ENCODE data around the gene TSPAN14.
A peak's percentile ranks its signal among the peaks of the same experiment; 100 is the strongest.
"Not testable (repeated sequence)": the region's sequence is repeated elsewhere in the genome, so short reads cannot be mapped to it uniquely, and the experiment has no call there.

TSPAN14 gene

DNA sequence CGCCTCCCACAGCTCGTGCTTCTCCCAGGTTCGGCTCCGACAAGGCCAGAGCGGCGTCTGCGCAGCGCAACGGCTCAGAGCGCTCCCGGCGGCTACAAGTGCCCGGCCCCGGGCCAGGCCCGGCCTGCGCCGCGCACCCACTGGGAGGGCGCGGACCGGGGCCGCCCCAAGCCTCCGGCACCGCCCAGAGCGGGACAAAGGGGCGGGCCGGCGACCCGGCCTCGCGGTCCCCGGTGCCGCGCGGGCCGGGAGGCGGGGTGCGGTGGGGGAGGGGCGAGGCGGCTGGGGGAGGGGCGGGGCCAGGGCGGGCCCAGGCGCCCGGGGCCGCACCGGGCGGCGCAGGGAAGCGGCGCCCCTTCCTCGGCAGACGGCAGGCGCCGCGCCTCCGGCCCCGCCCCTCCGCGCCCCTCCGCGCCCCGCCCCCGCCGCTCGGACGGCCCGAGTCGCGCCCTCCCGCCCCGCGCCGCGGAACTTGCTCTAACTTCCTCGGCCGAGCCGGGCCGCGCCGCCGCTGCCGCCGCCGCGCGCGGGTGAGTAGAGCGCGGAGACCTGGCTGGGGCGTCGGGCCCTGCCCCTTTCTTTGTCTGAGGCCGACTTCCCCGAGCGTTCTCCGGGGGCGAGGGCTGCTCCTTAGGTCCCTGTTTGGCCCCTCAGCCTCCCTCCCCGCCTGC is at the start of gene TSPAN14:
TSS of gene TSPAN14 (plus strand) at position 469 of the 671 bp plus-strand sequence. CDS start 34,924 bp downstream, outside the sequence.
- DNase-seq, result peak; percentile 65 to 78

DNA sequence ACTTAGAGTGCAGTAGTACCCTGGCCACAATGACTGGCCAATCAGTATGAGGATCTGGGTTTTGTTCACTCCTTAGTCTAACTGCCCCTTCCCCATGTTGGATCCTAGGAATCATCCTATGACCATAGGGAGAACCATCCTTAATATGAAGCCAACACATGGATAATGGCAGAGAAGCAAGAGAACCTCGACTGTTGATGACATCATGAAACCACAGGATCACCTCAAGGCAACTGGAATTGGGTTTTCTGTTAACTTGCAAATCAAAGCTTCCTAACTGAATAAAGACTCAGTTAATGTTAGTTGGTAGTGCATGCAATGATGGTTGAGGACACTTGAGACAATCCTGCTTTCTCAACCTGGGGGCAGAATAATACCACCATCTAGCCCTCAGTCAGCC is 49.1 kb upstream of the TSPAN14 start:
- DNase-seq, result no peak

- DNase-seq, result no peak
These were observed 48.5 kb upstream of the TSPAN14 start for GRCh38 chr10:80405626-80406025.

DNA sequence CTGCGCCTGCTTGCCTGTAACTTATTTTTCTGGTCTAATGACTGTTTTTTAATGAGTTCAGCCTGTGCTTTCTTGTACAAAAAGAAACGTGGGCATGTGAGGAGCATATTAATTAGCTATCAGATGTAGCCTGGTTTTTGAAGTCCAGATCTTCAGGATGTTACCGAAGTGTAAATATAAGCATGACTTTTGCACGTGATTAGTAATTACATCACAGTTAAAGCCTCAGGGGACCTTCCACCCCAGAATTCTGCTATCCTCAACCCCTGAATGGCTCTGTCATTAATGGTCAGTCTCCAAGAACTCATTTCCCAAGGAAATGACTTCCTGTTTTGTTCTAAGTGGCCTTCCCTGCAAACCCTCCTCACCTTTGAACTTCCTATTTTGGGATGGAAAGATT is 47.9 kb upstream of the TSPAN14 start:
- DNase-seq, result no peak

- peak; percentile 42 to 76 for DNase-seq
These were observed 46.3 kb upstream of the TSPAN14 start for GRCh38 chr10:80407812-80408241.

DNA sequence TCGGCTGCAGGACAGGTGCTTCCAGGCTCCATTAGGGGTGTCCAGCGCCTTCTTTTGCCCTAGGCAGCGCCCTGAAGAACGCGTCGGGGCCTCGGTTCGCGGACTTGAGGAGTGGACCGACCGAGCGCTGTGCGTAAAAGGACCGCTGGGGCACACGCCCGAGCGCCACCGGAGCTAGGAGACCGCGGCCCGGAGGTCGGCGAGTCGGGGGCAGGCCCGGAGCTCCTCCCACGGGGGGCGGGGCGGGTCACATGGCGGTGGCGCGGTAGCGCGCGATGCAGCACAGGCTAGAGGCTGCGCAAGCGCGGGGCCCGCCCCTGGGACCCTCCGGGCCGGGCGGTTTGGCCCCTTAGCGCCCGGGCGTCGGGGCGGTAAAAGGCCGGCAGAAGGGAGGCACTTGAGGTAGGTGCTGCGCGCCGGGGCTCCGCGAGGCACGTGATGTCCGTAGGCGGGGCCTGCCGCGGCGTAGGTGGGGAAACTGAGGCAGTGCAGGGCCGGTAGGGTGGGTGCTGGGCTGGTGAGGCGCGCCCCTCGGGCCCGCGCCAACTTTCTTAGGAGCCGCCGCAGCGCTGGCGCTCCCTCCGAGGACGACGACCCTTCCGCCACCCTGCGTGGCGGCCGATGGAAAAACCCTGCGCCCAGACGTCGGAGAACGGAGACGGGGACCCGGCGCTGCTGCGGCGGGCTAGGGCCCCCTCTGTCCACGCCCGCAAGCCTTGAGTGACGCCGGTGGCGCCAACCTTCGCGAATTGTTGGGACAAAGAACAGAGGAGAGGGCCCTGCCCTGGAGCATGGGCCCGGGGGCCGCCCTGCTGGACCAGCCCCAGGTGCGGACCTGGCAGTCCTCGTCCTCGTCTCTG is 45.6 kb upstream of the TSPAN14 start, which contains the start of gene PRXL2A:
TSS of gene PRXL2A (plus strand) at position 310 of the 860 bp plus-strand sequence. CDS start 11,917 bp downstream, outside the sequence.
- peak; percentile 72 to 82 for DNase-seq

GRCh38 chr10:80409121-80409520 is 45.0 kb upstream of the TSPAN14 start:
- DNase-seq, result no peak

GRCh38 chr10:80410122-80410521 is 44.0 kb upstream of the TSPAN14 start:
- no peak for DNase-seq

DNA sequence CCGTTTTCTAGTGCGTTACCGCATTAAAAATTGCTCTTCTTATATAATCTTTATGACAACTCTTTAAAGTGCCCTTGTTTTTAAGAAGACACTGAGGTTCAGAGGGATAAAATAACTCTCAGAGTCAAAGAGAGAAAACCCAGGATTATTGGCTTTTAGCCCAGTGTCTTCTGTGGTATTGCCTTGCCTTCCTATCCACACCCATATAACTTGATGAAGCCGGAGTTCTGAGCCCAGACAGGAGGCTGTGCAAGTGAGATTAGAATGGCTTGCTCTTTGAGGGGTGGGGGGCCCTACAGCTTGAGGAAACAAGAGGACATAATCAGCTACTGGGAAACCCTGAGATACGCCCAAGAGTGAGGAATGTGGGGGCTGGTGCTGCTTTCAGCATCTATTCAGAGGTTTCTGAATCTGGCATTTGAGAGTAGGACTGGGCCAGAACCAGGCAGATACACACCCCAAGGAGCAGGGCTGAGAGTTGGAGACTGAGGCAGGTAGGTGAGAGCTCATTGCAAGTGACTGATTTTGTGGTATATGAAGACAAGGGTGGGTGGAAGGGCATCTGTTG is 43.4 kb upstream of the TSPAN14 start:
- no peak for DNase-seq

GRCh38 chr10:80411267-80411668 is 42.8 kb upstream of the TSPAN14 start:
- DNase-seq, result no peak

GRCh38 chr10:80411681-80412220 is 42.4 kb upstream of the TSPAN14 start:
- DNase-seq, result no peak

- no peak for DNase-seq
These were observed 41.6 kb upstream of the TSPAN14 start for GRCh38 chr10:80412486-80412885.

GRCh38 chr10:80413271-80413996 is 40.7 kb upstream of the TSPAN14 start:
- no peak for DNase-seq

DNA sequence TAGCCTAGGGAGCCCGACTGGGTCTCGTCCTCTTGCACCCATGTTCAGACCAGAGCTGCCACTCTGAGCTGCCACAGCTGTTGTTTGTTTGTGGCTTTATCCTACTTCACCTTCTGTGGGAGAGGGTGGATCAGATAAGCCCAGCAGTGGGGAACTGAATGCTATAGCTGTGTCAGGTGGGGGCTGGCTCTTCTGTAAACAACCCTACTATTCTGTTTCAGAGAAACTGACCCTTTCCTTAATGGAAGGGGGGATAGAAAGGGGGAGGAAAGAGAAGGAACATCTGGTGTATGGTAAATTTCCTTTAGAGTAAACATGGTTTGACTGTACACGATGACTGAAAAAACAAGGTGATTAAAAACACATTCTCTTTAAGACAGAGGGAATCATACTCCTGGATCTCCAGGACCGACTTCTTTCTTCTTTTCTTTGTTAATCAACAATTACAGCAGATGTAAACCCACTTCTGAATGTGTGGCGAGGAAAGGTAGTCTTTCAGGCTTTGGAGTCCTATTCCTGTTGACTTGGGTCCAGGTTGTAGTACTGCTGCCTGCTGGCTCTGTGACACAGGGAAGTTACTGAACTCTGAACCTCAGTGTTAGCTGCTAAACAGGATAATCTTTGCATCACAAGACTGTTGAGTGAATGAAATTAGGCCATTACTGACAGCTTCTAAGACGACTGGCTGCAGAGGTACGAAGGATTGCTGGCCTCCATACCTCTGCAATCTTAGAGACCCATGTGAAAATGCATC is 39.8 kb upstream of the TSPAN14 start:
- DNase-seq, result no peak

GRCh38 chr10:80415734-80416478 is 38.2 kb upstream of the TSPAN14 start:
- DNase-seq, result no peak

DNA sequence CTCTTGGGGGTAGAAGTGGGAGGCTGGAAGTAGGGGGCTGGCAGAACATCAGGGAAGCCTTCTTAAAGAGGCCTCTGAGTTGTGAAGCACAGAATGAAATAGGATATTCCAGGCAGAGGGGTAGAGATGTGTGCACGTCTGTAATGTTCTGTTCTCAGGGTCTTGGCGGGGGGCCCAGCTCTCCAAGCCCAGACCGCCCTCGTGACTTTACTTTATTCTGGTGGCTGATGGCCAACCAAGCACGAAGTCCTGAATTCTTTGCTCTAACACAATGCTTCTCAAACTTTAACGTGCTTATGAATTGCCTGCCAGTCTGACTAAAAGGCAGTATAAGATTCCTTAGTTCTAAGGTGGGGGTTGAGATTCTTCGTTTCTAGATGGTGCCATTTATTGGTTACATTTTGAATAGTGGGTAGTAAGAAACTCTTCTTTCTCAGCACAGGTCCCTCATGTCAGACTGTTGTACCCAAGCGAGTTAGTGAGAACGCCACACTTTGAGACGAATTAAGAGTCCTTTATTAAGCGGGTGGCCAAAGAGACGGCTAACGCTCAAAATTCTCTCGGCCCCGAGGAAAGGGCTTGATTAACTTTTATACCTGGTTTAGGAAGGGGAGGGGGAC is 37.5 kb upstream of the TSPAN14 start:
- no peak for DNase-seq

- not testable (repeated sequence) for DNase-seq
These were observed 36.9 kb upstream of the TSPAN14 start for GRCh38 chr10:80417256-80417655.

DNA sequence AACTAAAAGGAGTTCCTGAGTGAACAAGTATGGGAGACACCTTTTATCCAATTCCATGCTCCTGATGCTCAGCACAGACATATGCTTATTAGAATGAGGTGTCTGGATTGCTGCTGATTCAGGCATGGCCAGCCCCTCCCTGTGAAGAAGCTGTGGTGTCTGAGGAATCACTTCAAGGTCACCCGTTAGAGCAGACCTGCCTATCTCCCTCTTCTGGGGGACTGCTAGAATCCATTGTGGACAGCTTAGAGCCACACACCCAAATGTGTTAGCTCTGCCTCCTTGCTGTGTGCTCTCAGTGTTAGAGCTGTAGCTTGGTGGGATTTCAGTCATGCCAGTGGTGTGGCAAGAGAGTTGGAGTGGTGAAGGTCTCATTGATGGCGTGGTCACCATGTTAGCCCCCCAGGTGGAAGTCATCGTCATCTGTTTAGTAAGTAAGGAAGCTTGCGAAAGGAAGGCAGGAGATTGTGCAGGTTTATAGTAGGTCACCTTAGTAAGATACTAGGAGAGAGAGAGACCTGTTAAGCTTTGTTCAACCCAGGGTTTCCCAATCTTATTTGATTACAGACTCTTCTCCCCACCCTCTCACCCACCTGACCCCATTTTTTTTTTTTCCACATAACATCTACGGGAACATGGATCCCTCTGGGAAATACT is 32.9 kb upstream of the TSPAN14 start:
- DNase-seq, result no peak

- no peak for DNase-seq
These were observed 32.2 kb upstream of the TSPAN14 start for GRCh38 chr10:80421707-80422536.
